Stimulated activated CD4-positive, alpha-beta T cell treated with anti-CD3 and anti-CD28 coated beads, TNF-alpha, amount 100 ng/mL, for 1 hour (primary cell): ENCODE measurements around the gene LCN6.
A peak's percentile ranks its signal among the peaks of the same experiment; 100 is the strongest.
"Not testable (repeated sequence)": the region's sequence is repeated elsewhere in the genome, so short reads cannot be mapped to it uniquely, and the experiment has no call there.

Experiments
- DNase-seq, 3 donors: peaks; one replicate each; pipeline ENCODE4 v3.0.0-alpha.2; 2020; ENCODE audit warnings: low read depth in 3 of 3, low spot score in 1 of 3

The LCN6 gene

GRCh38 chr9:136748201-136748600 lies at the start of gene LCN6:
Gene LCN6 (minus strand): TSS chr9:136748525. CDS start chr9:136748483, 42 bp downstream.
- DNase-seq: no peak

- not testable (repeated sequence) for DNase-seq
Measured at GRCh38 chr9:136796775-136797347, 48.5 kb upstream of the LCN6 start.

GRCh38 chr9:136796238-136796774 lies 48.0 kb upstream of the LCN6 start, which contains the start of gene CCDC183:
Gene CCDC183 (plus strand): TSS chr9:136796338. CDS start chr9:136796398, 60 bp downstream.
- no peak for DNase-seq

GRCh38 chr9:136795000-136795348 lies 46.6 kb upstream of the LCN6 start:
- DNase-seq: no peak

- no peak for DNase-seq
Measured at GRCh38 chr9:136794281-136794999, 46.1 kb upstream of the LCN6 start.

- no peak for DNase-seq
Measured at GRCh38 chr9:136793086-136793946, 45.0 kb upstream of the LCN6 start.

- DNase-seq: no peak
Measured at GRCh38 chr9:136792321-136793085, 44.2 kb upstream of the LCN6 start.

GRCh38 chr9:136791516-136792276 lies 43.4 kb upstream of the LCN6 start:
- peak in 2 of 3 donors; percentile 33 to 52 for DNase-seq

- peak; percentile 99 to 100 (median 100) for DNase-seq
Measured at GRCh38 chr9:136790640-136791515, 42.6 kb upstream of the LCN6 start, which contains the start of gene TMEM141. Gene TMEM141 (plus strand): TSS chr9:136791344. CDS start chr9:136791371, 27 bp downstream.

GRCh38 chr9:136789523-136789937 lies 41.2 kb upstream of the LCN6 start:
- no peak for DNase-seq

- DNase-seq: not testable (repeated sequence)
Measured at GRCh38 chr9:136788644-136789522, 40.6 kb upstream of the LCN6 start.

GRCh38 chr9:136787690-136788400 lies 39.5 kb upstream of the LCN6 start:
- DNase-seq: peak in 2 of 3 donors; percentile 32 to 38

- DNase-seq: not testable (repeated sequence)
Measured at GRCh38 chr9:136786983-136787382, 38.7 kb upstream of the LCN6 start.

- no peak for DNase-seq
Measured at GRCh38 chr9:136786451-136786850, 38.1 kb upstream of the LCN6 start.

GRCh38 chr9:136785565-136786355 lies 37.4 kb upstream of the LCN6 start:
- not testable (repeated sequence) for DNase-seq

- DNase-seq: no peak
Measured at GRCh38 chr9:136784997-136785361, 36.7 kb upstream of the LCN6 start.
